Left lobe of liver (tissue), 2 donors: ENCODE data around the gene ZBED2. TPM values are rescaled to one million over a fixed set of nuclear protein-coding genes. Genes with fewer than 3 reads are reported as not detected.
"Not testable (repeated sequence)": the region's sequence is repeated elsewhere in the genome, so short reads cannot be mapped to it uniquely, and the experiment has no call there.

Source experiments
- ATAC-seq: fragments of 200-7000 bp; cut with Tn5 transposase; one replicate; pipeline ENCODE4 v1.9.1; 2020; ENCODE audit warnings: mild to moderate bottlenecking, moderate library complexity
- DNase-seq: peaks from one replicate; pipeline ENCODE4 v3.0.0-alpha.2; 2020; ENCODE audit warnings: low spot score
- total RNA-seq: library from RNA; stranded (reverse); gene quantifications from one replicate; pipeline ENCODE4 v1.2.1, GENCODE V29; 2021
- donor health status: DM: no; HTN: no; CAD: no; lungs with moderate emphysema.
- donor health status: DM: no; HTN: yes; CAD: no.

Gene ZBED2
- total RNA-seq, 1 donor from 2014 or later = 0.20 TPM

DNA sequence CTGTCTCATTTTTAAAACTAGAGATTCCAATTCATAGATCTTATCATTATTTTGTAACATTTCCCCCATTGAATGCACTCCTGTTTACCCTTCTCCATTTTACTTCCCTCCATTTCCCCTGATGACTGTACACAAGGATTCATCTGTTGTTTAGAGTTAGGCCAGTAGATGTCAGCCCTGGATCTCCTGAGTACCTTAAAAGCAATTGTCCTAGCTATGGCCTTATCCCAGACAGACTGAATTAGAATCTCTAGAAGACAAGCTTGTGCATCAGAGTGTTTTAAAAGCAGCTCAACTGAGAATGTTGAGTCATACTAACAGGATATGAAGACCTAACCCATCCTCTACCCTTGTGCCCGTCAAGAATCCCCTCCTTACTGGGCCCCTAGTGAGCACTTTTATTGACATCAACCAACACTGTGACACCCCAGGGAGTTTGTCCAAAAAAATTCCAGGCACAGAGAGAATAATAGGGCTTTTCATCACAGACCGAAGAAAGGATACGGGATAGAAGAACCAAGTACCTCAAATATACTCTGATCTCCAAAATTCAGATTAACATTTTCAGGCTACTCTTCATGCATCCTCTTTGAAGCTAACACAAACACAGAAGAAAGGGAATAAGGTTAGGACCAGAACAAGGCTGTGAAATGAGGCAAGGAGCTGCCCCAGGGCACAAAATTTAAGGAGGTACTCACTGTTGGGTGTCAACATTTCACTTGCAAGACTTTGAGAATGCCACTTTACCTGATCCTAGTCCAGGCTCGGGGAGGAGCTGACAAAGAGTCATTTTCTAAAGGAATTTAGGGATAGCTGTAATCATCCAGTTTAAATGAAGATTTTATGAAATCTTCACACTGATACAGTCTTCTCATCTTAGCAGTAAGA lies 17.1 kb downstream of the ZBED2 start:
- no peak for DNase-seq
- peak; percentile 83 for ATAC-seq

DNA sequence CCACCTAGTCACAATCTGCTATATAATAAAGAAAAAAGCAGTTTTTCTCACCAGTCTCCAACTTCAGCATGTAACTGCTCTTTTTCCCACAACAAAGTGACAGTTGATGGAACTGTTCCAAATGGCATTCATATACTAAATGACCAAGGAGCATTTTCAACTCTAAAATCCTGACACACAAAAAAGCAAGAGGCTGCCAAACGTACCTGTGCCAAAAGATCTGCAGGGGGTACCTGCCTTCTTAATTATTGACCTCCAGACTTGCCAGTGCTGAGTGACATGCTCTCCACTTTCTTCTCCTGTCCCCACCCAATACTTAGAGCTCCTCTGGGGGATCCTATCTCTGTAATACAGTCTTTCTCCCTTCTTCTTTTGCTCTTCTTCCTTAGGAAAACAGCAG lies 18.0 kb downstream of the ZBED2 start:
- DNase-seq (no peak), ATAC-seq (no peak)

DNA sequence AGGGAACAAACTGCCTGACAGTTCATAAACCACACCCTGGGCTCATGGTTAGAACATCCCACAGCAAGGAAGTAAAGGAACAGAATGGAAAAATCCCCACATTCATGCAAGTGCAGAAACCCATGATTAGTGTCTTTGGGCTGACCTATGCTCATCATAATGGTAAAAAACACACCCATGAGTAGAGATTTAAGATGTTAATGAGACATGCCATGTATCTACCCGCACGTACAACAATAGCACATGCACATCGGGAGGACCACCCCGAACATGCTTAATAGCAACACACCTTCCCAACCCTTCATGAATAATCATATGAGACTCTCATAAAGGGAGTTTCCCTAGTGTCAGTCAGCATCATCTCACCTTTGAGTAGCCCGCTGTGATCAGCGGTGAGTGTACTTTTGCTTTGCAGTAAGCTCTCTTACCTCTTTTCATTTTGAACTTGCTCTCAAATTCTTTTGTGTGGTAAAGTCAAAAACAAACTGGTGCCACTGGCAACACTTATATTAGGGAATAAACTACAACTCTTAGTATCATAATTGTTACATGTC lies 23.2 kb downstream of the ZBED2 start:
- ATAC-seq = no peak
- DNase-seq = no peak

DNA sequence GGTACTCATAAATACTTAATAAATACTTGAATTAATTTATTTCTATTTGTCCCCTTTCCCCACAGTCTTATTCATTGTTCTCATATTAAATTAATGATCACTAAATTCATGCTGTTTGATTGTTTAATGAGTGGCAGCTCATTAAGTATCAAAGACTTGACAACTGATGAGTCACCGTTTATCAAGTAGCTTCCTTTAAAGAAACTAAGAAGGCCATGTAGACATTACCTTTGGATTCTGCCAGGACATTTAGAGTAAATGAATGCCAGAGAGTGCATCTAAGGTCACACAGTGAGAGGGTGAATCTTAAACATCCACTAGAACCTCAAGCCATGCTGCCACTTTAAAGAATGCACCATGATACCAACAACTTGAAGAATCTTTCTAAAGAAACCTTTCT lies 23.9 kb downstream of the ZBED2 start:
- ATAC-seq = no peak

DNA sequence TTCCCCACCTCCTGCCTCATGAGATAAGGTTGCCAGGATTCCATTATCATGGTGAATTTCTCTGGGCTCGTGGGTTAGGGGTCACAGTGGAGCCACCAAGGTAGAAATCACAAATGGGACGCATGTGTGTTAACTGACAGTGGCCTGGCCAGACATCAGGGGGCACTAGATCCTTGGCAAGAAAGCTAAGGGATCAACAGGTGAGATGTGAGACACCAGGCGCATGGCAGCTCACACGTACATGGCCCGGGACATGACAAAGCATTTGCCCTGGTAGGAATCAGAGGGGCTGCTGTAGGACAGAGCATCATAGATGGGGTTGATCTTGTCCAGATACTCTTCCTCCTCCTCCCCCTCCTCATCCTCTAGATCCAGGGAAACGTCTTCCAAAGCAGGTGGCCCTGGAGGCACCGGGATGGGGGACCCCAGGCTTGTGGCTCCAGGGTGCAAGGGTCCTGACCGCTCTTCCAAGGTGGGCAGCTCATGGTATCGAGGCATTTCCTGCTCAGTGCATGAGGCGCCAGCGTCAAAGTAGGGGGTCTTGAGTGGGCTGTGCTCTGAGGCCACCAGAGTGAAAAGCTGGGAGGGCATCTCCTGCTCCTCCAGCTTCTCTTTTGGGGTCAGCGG lies 24.6 kb downstream of the ZBED2 start:
- ATAC-seq (no peak), DNase-seq (no peak)

More for the DNA sequence above, 23.9 kb downstream of the ZBED2 start:
- DNase-seq = no peak

DNA sequence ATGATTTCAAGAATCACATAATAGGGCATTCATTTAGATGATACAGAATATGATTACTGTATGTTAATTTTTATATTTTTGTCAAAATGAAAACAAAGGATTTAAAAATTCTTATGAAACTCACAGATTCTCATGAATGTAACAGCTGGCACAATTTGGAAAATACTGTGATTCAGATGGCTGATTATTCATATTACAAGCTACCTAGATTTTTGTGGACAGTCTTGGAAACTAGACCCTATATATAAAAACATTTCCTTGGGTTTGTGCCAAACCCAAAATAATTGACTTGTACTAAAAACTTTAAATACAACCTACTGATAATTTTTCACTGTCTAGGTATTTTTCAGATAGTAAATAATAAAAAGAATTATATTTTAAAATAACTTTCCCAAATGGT lies 26.2 kb downstream of the ZBED2 start:
- no peak for DNase-seq
- ATAC-seq = no peak

DNA sequence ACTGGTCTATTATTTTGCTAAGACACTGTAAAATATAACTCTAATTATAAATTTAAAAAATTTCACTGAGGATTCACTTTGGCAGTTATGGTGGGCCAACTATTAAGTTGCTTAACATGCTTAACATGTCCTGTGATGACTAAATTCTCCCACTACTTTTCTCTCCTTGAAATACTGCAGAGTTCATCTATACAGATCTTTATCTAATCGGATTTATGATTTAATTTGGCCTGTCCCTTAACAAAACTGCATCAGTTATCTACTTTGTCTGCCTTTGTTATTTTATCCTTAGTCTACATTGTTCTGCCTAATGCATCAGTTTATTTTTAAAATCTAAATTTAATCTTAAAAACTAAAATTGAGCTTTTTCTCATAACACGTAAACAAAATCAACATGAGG lies 26.8 kb downstream of the ZBED2 start:
- ATAC-seq (no peak), DNase-seq (no peak)

DNA sequence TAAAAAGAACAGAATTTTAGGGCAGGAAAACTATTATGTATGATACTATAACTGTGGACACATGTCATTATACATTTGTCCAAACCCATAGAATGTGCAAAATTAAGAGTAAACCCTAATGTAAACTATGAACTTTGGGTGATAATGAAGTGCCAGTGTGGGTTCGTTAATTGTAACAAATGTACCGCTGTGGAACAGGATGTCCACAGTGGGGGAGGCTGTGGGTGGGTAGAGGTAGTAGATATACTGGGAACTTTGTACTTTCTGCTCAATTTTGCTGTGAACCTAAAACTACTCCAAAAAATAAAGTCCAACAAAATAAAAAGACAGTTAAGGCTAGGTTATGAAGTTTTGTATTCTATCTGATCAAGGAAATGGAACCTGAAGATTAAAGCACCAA lies 28.3 kb downstream of the ZBED2 start:
- no peak for DNase-seq

DNA sequence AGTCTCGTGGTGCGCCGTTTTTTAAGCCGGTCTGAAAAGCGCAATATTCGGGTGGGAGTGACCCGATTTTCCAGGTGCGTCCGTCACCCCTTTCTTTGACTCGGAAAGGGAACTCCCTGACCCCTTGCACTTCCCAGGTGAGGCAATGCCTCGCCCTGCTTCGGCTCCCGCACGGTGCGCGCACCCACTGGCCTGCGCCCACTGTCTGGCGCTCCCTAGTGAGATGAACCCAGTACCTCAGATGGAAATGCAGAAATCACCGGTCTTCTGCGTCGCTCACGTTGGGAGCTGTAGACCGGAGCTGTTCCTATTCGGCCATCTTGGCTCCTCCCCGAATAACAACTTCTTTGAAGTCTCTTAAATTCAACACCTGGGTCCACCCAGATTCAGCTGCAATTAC lies 33.2 kb downstream of the ZBED2 start:
- DNase-seq, ATAC-seq: not testable (repeated sequence)

More for the DNA sequence above, 28.3 kb downstream of the ZBED2 start:
- ATAC-seq = no peak

DNA sequence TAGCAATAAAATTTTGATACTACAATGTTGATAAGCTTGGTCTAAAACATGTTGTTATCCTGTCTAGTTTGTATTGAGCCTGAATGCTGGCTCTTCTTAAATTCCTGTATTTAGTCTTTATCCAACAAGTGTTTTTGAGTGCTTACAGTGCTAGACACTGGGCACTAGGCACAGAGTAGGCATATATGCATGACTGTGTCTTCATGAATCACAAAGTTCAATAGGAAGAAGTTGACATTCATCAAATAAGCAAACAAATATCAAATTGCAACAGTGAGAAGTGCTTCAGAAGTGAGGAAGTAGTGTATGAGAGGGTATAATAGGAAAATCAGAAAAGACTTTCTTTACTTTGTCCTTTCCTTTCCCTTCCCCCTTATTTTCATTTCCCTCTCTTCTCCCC lies 46.4 kb downstream of the ZBED2 start:
- DNase-seq (no peak), ATAC-seq (no peak)

DNA sequence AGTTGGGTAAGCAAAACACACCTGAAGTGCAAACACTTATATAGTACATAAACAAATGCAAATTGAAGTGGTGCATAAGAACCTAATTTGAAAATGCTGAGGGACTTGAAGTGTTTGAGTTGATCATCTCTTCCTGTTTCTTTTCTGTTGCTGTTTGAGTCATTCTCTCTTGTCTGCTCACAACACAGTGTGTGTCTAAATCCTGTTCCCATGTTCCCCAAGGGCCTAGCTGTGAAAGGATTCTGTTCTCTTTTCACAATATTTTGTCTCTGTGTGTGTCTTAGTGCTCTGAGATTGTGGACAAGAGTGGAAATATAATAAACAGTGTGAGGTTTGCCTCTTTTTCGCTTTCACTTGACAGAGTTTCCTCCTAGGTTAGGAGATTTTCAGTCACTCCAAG lies 47.1 kb downstream of the ZBED2 start:
- DNase-seq = no peak
- no peak for ATAC-seq

DNA sequence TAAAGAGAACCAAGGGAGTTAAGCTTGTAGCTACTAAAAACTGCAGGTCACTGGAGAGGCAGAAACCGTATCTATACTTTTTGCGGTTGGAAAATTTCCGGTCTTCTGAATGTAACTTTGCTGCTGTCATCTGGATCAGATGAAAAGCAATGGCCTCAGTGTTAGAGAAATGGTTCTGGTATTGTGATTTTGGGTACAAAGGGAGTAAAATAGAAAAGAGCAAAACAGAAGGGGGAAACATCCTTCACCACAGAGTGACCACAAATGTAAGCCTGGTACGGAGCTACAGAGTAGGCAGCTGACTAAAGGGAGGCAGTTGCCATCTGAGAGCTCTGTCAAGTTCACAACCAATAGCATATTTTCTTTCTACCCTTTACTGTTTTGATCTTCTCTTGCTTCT lies 47.5 kb downstream of the ZBED2 start:
- DNase-seq (no peak), ATAC-seq (no peak)

DNA sequence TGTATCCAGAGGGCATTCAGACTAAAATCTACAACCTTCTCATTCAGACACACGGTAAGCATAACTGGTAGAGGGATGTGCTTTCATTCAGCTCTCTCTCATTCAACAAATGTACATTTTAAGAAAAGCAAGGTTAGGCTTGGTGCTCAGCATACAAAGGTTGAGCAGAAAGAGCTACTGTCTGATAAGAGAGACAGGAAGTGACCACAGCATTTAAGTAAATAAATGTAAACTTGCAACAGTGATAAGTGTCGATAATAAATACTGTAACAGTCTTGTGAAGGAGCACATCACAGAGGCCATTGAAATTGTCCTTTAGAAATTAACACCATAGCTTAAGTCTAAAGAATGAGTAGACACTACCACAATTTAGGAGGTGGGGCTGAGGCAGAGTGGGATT lies 49.8 kb downstream of the ZBED2 start:
- DNase-seq (no peak), ATAC-seq (no peak)

Other genes with a start within 250 kb of the ZBED2 start
- 0.40 TPM for gene CD96, start 53.1 kb downstream of the ZBED2 start, total RNA-seq
- 20.0 TPM for gene PLCXD2, start 79.3 kb upstream of the ZBED2 start, total RNA-seq